Measurements from ENCODE around the gene CARD6.

The CARD6 gene

GRCh38 chr5:40798012-40798800, 43.0 kb upstream of the CARD6 start, which contains the start of gene PRKAA1 (continued):
- TF ChIP-seq TOX (CRISPR knock-in tag; IDR thresholded peaks at IDR 0.05; ENCODE audit: borderline replicate concordance) (no peak), CSDC2 (CRISPR knock-in tag; IDR thresholded peaks at IDR 0.05) (no peak), CREB5 (CRISPR knock-in tag; IDR thresholded peaks at IDR 0.05; ENCODE audit: low read depth) (no peak), TSHZ2 (CRISPR knock-in tag; IDR thresholded peaks at IDR 0.05) (no peak), ZFP3 (CRISPR knock-in tag; IDR thresholded peaks at IDR 0.05) (no peak)

- peak; percentile 77 for ATAC-seq
- TF ChIP-seq ZFP30 (CRISPR knock-in tag; IDR thresholded peaks at IDR 0.05) (no peak), TOX (CRISPR knock-in tag; IDR thresholded peaks at IDR 0.05; ENCODE audit: borderline replicate concordance) (no peak), ARNTL (CRISPR knock-in tag; IDR thresholded peaks at IDR 0.05; ENCODE audit: borderline replicate concordance, low read depth) (no peak), CSRNP3 (CRISPR knock-in tag; IDR thresholded peaks at IDR 0.05) (no peak), CREB5 (CRISPR knock-in tag; IDR thresholded peaks at IDR 0.05; ENCODE audit: low read depth) (no peak), ZNF8 (CRISPR knock-in tag; IDR thresholded peaks at IDR 0.05) (no peak)
Measured at GRCh38 chr5:40798801-40799210, 42.4 kb upstream of the CARD6 start.

- no peak for TF ChIP-seq GLIS3 (CRISPR knock-in tag; IDR thresholded peaks at IDR 0.05)
- TF ChIP-seq CSRNP3 (CRISPR knock-in tag; IDR thresholded peaks at IDR 0.05): no peak
- TF ChIP-seq ZC3H10 (CRISPR knock-in tag; IDR thresholded peaks at IDR 0.05): no peak
- ATAC-seq: no peak
Measured at GRCh38 chr5:40799258-40799657, 41.9 kb upstream of the CARD6 start.

- TF ChIP-seq ZFP30 (CRISPR knock-in tag; IDR thresholded peaks at IDR 0.05) (no peak), BACH2 (CRISPR knock-in tag; IDR thresholded peaks at IDR 0.05; ENCODE audit: borderline replicate concordance) (no peak), ZFP3 (CRISPR knock-in tag; IDR thresholded peaks at IDR 0.05) (no peak), TOX (CRISPR knock-in tag; IDR thresholded peaks at IDR 0.05; ENCODE audit: borderline replicate concordance) (no peak), POU6F1 (CRISPR knock-in tag; IDR thresholded peaks at IDR 0.05; ENCODE audit: borderline replicate concordance, low read depth) (no peak), SNAI2 (CRISPR knock-in tag; IDR thresholded peaks at IDR 0.05) (no peak)
- ATAC-seq: no peak
Measured at GRCh38 chr5:40801771-40802562, 39.2 kb upstream of the CARD6 start.

Measured in SK-N-SH treated with all-trans-retinoic acid at 6 μM for 48 hours (cell line).